Mesenchymal stem cell (in vitro differentiated cells and primary cell): ENCODE results near the gene NRG3.

Experiments
- DNase-seq: peaks from one replicate; pipeline ENCODE4 v3.0.0-alpha.2; 2013
- H2AFZ ChIP-seq: one replicate; pipeline ENCODE4 v1.6.1; 2013; ENCODE audit warnings: low read depth, mild to moderate bottlenecking, control low read depth, inconsistent platforms, low read length, moderate library complexity
- H2AK5ac ChIP-seq: 2 replicates; pipeline ENCODE4 v1.6.1; 2013; ENCODE audit warnings: low read length, moderate library complexity, mild to moderate bottlenecking, inconsistent platforms; ENCODE audit not compliant: severe bottlenecking
- H2BK120ac ChIP-seq: one replicate; pipeline ENCODE4 v1.6.1; 2013; ENCODE audit warnings: low read depth, mild to moderate bottlenecking, inconsistent platforms, low read length, moderate library complexity
- H2BK12ac ChIP-seq, 2 experiments: one replicate each; pipeline ENCODE4 v1.6.1; 2013; ENCODE audit warnings: inconsistent platforms in 2 of 2, low read length in 2 of 2, mild to moderate bottlenecking in 2 of 2, moderate library complexity in 2 of 2, control low read depth in 1 of 2
- H2BK15ac ChIP-seq: one replicate; pipeline ENCODE4 v1.6.1; 2013; ENCODE audit warnings: mild to moderate bottlenecking, low read depth, inconsistent platforms; ENCODE audit not compliant: poor library complexity, severe bottlenecking
- H2BK5ac ChIP-seq: 2 replicates; pipeline ENCODE4 v1.6.1; 2013; ENCODE audit warnings: low read depth, mild to moderate bottlenecking, low read length, control low read depth, inconsistent platforms; ENCODE audit not compliant: poor library complexity, severe bottlenecking
- H3K14ac ChIP-seq, 2 experiments: one replicate each; pipeline ENCODE4 v1.6.1; 2013; ENCODE audit warnings: inconsistent platforms in 2 of 2, low read length in 2 of 2, control low read depth in 1 of 2, mild to moderate bottlenecking in 1 of 2, moderate library complexity in 1 of 2
- H3K18ac ChIP-seq, 2 experiments: one replicate each; pipeline ENCODE4 v1.6.1; 2013; ENCODE audit warnings: inconsistent platforms in 2 of 2, low read length in 2 of 2, control low read depth in 1 of 2, low read depth in 1 of 2, mild to moderate bottlenecking in 1 of 2
- H3K23ac ChIP-seq, 2 experiments: one replicate each; pipeline ENCODE4 v1.6.1; 2013; ENCODE audit warnings: inconsistent platforms in 2 of 2, low read length in 2 of 2, mild to moderate bottlenecking in 2 of 2, moderate library complexity in 2 of 2, control low read depth in 1 of 2
- H3K27ac ChIP-seq: 2 replicates; pipeline ENCODE4 v1.5.1; 2013; ENCODE audit warnings: mild to moderate bottlenecking, moderate library complexity, low read length, control low read depth, inconsistent platforms; ENCODE audit not compliant: poor library complexity, severe bottlenecking
- H3K27me3 ChIP-seq, 2 experiments: 2 replicates each; pipeline versions ENCODE4 v1.6.1 to v1.7.0; 2013; ENCODE audit warnings: low read length in 2 of 2, mild to moderate bottlenecking in 2 of 2, moderate library complexity in 2 of 2, control low read depth in 1 of 2, inconsistent platforms in 1 of 2; ENCODE audit not compliant: control insufficient read depth in 1 of 2, insufficient read depth in 1 of 2
- H3K36me3 ChIP-seq, 2 experiments: 2 replicates each; pipeline versions ENCODE4 v1.6.1 to v1.7.0; 2013; ENCODE audit warnings: low read length in 2 of 2, control low read depth in 1 of 2, inconsistent platforms in 1 of 2, low read depth in 1 of 2, mild to moderate bottlenecking in 1 of 2; ENCODE audit not compliant: insufficient read depth in 2 of 2, control insufficient read depth in 1 of 2
- H3K4ac ChIP-seq, 2 experiments: one replicate each; pipeline ENCODE4 v1.6.1; 2013; ENCODE audit warnings: inconsistent platforms in 2 of 2, low read length in 2 of 2, mild to moderate bottlenecking in 2 of 2, moderate library complexity in 2 of 2, control low read depth in 1 of 2, low read depth in 1 of 2
- H3K4me1 ChIP-seq: 2 replicates; pipeline ENCODE4 v1.6.1; 2013; ENCODE audit warnings: low read depth, low read length, control low read depth; ENCODE audit not compliant: control insufficient read depth, insufficient read depth
- H3K4me2 ChIP-seq: 2 replicates; pipeline ENCODE4 v1.6.1; 2013; ENCODE audit warnings: low read length, mild to moderate bottlenecking, inconsistent platforms; ENCODE audit not compliant: poor library complexity, severe bottlenecking
- H3K4me3 ChIP-seq, 2 experiments: 2 replicates each; pipeline versions ENCODE4 v1.5.1 to v1.7.0; 2013; ENCODE audit warnings: low read length in 2 of 2, mild to moderate bottlenecking in 2 of 2, control low read depth in 1 of 2, low read depth in 1 of 2; ENCODE audit not compliant: insufficient read depth in 1 of 2
- H3K79me1 ChIP-seq: replicated peaks from 2 replicates; pipeline ENCODE4 v1.6.1; 2013; ENCODE audit warnings: mild to moderate bottlenecking, control low read depth, low read length, inconsistent platforms; ENCODE audit not compliant: poor library complexity, severe bottlenecking
- H3K9ac ChIP-seq: 2 replicates; pipeline ENCODE4 v1.7.0; 2013; ENCODE audit warnings: mild to moderate bottlenecking, low read length, moderate library complexity
- H3K9me3 ChIP-seq: 2 replicates; pipeline ENCODE4 v1.7.0; 2013; ENCODE audit warnings: mild to moderate bottlenecking, low read length; ENCODE audit not compliant: control insufficient read depth
- H4K8ac ChIP-seq: one replicate; pipeline ENCODE4 v1.6.1; 2013; ENCODE audit warnings: inconsistent platforms, mild to moderate bottlenecking, low read length, moderate library complexity
- H4K91ac ChIP-seq: one replicate; pipeline ENCODE4 v1.6.1; 2013; ENCODE audit warnings: mild to moderate bottlenecking, low read length, inconsistent platforms
- WGBS: methylation state at CpG from one replicate; pipeline ENCODE4 v1.1.7; 2013; ENCODE audit warnings: mixed read lengths; 5-methylcytosine and 5-hydroxymethylcytosine counted together

NRG3 gene

DNA sequence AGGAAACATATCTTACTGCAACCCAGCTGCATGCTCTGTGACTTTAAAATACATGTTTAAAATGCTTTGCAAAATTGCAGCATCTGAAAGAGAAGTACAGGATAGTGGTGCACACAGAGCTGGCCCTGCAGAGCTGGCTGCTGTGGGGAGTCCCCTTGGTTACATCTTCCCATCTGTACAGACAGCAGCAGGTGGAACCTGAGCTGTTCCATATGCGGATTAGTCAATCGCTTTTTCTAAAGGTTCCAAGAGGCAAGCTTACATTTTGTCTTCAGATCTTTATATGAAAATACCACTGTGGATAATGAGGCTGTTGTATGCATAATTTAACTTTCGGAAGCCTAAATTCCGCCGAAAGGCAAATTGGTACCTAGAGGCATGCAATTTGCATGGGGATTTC is 444.1 kb downstream of the NRG3 start:
- H3K4ac ChIP-seq, result no peak overlapping the region
- H2BK15ac ChIP-seq, result no peak overlapping the region
- no peak overlapping the region for H3K9ac ChIP-seq
- no peak overlapping the region for H2BK120ac ChIP-seq
- H3K23ac ChIP-seq, result no peak overlapping the region
- no peak for DNase-seq
- H3K18ac ChIP-seq, result no peak overlapping the region
- no peak overlapping the region for H2AFZ ChIP-seq
- no peaks in the 10 kb centered on the region for H3K27me3 ChIP-seq
- H3K14ac ChIP-seq, result no peak overlapping the region
- H3K79me1 ChIP-seq, result no peaks in the 10 kb centered on the region
- no peak overlapping the region for H3K4me2 ChIP-seq
- peaks cover 3% of the 10 kb centered on the region for H3K9me3 ChIP-seq
- 89% methylated on average over 5 of the region's 5 CpGs for WGBS
- no peaks in the 10 kb centered on the region for H3K36me3 ChIP-seq
- H3K27ac ChIP-seq, result no peak overlapping the region
- H3K4me3 ChIP-seq, result no peak overlapping the region
- no peak overlapping the region for H2AK5ac ChIP-seq
- H2BK12ac ChIP-seq, result no peak overlapping the region
- H2BK5ac ChIP-seq, result no peak overlapping the region
- H3K4me1 ChIP-seq, result no peaks in the 10 kb centered on the region
- H4K91ac ChIP-seq, result no peak overlapping the region
- no peak overlapping the region for H4K8ac ChIP-seq

DNA sequence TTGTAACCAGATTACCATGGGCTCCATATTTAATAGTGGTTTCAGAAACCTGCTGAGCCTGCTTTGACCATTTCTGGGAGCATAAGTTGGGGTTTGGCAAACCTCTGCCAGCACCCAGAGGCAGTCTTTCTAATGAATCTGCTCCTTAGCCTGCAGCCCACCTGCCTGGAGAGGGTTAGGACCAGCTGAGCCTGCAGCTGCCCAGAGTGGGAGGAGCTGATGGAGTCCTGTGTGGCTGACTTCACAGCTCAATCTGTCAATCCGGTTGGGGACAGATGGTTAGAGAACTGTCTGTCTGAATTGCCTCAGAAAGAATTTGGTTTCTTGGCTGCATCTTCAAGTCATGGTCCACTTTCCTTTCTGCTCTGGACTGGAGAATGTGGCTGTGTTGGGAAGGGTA is 444.6 kb downstream of the NRG3 start:
- no peak overlapping the region for H3K23ac ChIP-seq
- no peak overlapping the region for H2BK5ac ChIP-seq
- H3K27ac ChIP-seq, result no peak overlapping the region
- H3K14ac ChIP-seq, result no peak overlapping the region
- H2AK5ac ChIP-seq, result no peak overlapping the region
- H3K4me2 ChIP-seq, result no peak overlapping the region
- WGBS, result 25% methylated on average over 1 of the region's 1 CpG
- no peak overlapping the region for H2BK12ac ChIP-seq
- no peaks in the 10 kb centered on the region for H3K27me3 ChIP-seq
- H3K79me1 ChIP-seq, result no peaks in the 10 kb centered on the region
- no peak overlapping the region for H2BK15ac ChIP-seq
- no peak overlapping the region for H3K4ac ChIP-seq
- no peak for DNase-seq
- H2AFZ ChIP-seq, result no peak overlapping the region
- H3K9me3 ChIP-seq, result peaks cover 3% of the 10 kb centered on the region
- H2BK120ac ChIP-seq, result no peak overlapping the region
- H3K36me3 ChIP-seq, result no peaks in the 10 kb centered on the region
- no peak overlapping the region for H4K8ac ChIP-seq
- H3K4me1 ChIP-seq, result no peaks in the 10 kb centered on the region
- H3K9ac ChIP-seq, result no peak overlapping the region
- no peak overlapping the region for H3K18ac ChIP-seq
- H4K91ac ChIP-seq, result no peak overlapping the region
- H3K4me3 ChIP-seq, result no peak overlapping the region

DNA sequence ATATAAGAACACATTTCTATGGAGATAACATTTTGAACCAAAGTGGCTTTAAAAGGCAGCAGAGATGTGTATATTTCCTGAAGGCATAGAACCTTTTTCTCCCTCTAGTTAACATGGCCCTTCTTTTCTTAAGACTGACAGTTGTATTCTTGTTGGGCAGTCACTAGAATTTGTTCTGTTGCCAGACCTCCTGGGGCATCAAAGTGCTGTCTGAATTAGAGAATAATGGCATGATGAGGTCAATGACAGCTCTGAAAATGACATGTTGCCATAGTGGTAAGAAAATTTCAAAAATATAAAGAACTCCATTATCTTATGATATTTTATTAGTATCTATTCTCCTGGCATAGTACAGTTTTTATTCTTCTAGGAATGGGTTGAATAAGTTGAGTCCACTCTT is 446.7 kb downstream of the NRG3 start:
- H3K9ac ChIP-seq, result no peak overlapping the region
- no peak overlapping the region for H2BK5ac ChIP-seq
- no peaks in the 10 kb centered on the region for H3K9me3 ChIP-seq
- H3K4me3 ChIP-seq, result no peak overlapping the region
- H2BK15ac ChIP-seq, result no peak overlapping the region
- H3K27ac ChIP-seq, result no peak overlapping the region
- no peak overlapping the region for H3K4me2 ChIP-seq
- H3K79me1 ChIP-seq, result no peaks in the 10 kb centered on the region
- H3K4ac ChIP-seq, result no peak overlapping the region
- H2AK5ac ChIP-seq, result no peak overlapping the region
- H3K18ac ChIP-seq, result no peak overlapping the region
- H4K91ac ChIP-seq, result no peak overlapping the region
- no peak overlapping the region for H2BK120ac ChIP-seq
- no peak overlapping the region for H3K14ac ChIP-seq
- no peaks in the 10 kb centered on the region for H3K36me3 ChIP-seq
- no peak overlapping the region for H2BK12ac ChIP-seq
- no peak overlapping the region for H3K23ac ChIP-seq
- H4K8ac ChIP-seq, result no peak overlapping the region
- no peaks in the 10 kb centered on the region for H3K4me1 ChIP-seq
- no peaks in the 10 kb centered on the region for H3K27me3 ChIP-seq
- H2AFZ ChIP-seq, result no peak overlapping the region
- no peak for DNase-seq

DNA sequence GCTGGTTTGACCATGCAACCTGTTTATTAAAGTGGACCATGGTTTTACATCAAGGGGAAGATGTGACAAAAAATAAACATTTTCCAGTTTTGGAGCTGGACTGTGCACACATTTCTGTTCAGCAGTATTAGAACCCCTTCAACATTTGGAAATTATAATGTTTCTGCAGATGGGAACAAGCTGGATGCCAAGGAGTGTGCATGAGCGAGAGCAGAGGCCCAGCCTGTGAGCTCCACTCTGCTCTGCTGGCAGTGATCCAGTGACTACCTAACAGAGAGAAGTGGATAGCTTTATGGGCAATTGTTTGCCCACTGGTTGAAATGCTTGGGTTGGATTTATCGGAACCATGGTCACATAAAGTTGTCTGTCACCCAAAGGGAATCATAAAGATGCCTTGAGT is 456.7 kb downstream of the NRG3 start:
- no peak overlapping the region for H3K18ac ChIP-seq
- no peaks in the 10 kb centered on the region for H3K9me3 ChIP-seq
- H2BK12ac ChIP-seq, result no peak overlapping the region
- H3K27me3 ChIP-seq, result no peaks in the 10 kb centered on the region
- no peak overlapping the region for H2AK5ac ChIP-seq
- no peak overlapping the region for H3K23ac ChIP-seq
- no peak for DNase-seq
- H3K79me1 ChIP-seq, result no peaks in the 10 kb centered on the region
- no peak overlapping the region for H3K27ac ChIP-seq
- no peak overlapping the region for H3K4ac ChIP-seq
- no peak overlapping the region for H2BK15ac ChIP-seq
- H4K91ac ChIP-seq, result no peak overlapping the region
- H3K4me3 ChIP-seq, result no peak overlapping the region
- no peak overlapping the region for H2BK5ac ChIP-seq
- H3K9ac ChIP-seq, result no peak overlapping the region
- H3K36me3 ChIP-seq, result no peaks in the 10 kb centered on the region
- no peak overlapping the region for H3K4me2 ChIP-seq
- H4K8ac ChIP-seq, result no peak overlapping the region
- no peak overlapping the region for H2BK120ac ChIP-seq
- H3K4me1 ChIP-seq, result no peaks in the 10 kb centered on the region
- H2AFZ ChIP-seq, result no peak overlapping the region
- WGBS, result 84% methylated on average over 2 of the region's 2 CpGs
- no peak overlapping the region for H3K14ac ChIP-seq
